Right ventricle myocardium inferior (tissue), 1 donor: ENCODE data around the gene KCNJ12. TPM values are rescaled to one million over a fixed set of nuclear protein-coding genes. Genes with fewer than 3 reads are reported as not detected.
"Not testable (repeated sequence)": the region's sequence is repeated elsewhere in the genome, so short reads cannot be mapped to it uniquely, and the experiment has no call there.

Experiments used
- ATAC-seq: fragments of 200-7000 bp; cut with Tn5 transposase; one replicate; pipeline ENCODE4 v1.9.1; 2020; ENCODE audit warnings: mild to moderate bottlenecking, moderate library complexity
- DNase-seq: peaks from one replicate; pipeline ENCODE4 v3.0.0; 2021; ENCODE audit errors: missing footprints
- intact Hi-C: fragments of 100-400 bp; cut with DNase I; formaldehyde crosslinking; loops from one replicate; pipeline ENCODE4 v1.11.0; 2022
- total RNA-seq: library from RNA; stranded (reverse); fragmentation: NEBNext Ultra II Directional; extraction: Animal tissue kit (Norgen Biotek cat#: 25700); gene quantifications from one replicate; pipeline ENCODE4 v1.2.1, GENCODE V29; 2021
- donor health status: DM: no; HTN: yes; CAD: no; lungs with severe emphysema.

The KCNJ12 gene
- total RNA-seq, 1 donor from 2014 or later, result 12.6 TPM

DNA sequence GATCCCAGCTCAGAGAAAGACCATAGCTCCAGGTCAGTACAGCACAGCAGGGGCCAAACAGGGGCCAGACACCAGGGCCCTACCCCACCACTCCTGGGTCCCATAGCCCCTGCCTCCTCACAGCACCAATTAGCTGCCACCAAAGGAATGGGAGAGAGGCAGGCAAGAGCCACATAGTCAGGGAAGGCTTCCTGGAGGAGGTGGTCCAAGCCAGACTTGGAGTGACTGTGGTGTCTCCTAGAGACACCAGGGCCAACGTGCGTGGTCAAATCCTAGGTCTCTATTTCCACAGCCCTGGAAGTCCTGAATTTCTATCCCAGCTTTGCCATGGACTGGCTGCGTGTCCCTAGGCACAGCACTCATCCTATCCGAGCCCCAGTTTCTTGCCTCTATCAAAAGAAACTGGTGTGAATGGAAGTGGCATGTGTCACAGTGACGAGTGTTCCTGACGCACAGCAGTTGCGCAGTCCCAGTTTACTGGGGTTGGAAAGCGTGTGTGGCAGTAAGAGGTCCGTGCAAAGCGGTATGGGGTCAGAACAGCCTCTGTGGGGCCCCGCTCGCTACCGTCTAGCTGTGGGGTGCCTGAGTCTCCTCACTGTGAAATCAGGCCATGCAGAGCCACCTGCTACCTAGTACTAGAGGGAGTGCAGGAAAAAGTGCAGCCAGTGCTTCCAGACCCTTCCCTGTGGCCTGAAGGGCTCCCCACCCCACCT lies 23.5 kb downstream of the KCNJ12 start:
- intact Hi-C loops, result no loop called here
- DNase-seq (no peak), ATAC-seq (no peak)

DNA sequence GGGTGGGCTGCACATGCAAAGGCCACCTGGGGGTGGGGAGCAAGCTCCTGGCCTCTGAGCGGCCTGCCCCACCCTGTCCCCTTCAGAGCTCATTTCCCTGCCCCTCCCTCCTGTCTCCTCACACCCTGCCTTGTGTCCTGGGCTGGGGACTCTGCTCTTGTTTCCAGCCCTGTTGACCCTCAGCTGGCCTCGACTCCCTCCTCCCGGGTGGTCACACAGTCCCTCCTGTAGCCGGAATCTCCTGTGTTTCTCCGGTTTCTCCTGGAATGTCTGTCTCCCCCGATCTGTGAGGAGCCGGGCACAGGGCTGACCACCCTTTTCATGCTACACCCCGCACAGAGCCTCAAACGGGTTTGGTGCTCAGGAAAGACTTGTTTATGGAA lies 24.0 kb downstream of the KCNJ12 start:
- ATAC-seq, intact Hi-C loops, DNase-seq: not testable (repeated sequence)

DNA sequence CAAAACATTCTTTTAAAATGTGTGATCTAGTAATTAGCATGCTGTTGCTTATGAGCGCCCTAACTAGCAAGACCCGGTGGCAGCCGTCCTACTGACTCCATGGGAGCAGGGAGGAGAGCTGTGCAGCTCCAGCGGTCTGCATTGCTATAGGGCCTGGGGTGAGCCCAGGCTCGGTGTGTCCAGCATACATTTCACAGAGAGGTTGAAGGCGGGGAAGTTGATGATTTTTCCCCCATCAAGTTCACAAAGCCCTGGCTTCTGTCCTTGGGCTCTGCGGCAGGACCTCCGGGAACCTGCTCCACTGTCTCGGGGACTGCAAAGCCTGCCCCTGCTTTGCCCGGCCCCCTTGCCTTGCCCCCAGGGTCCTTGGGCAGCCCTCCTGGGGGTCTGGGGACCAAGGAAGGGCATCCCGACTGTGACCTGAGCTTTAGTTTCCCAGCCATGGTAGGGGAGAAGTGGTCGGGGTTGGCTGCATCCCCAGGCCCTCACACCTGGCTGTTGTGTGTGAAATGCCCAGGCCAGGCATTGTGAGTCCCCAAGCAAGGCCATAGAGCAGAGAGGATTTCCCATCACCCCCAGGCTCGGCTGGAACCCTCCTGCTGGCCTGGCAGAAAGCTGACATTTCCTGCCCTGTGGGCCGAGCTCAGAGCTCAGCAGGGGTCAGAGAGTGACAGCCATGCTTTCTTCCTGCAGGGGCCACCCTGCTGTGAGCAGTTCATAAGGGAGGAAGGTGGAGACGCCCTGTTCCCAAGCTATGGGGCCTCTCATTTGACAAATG lies 24.8 kb downstream of the KCNJ12 start:
- ATAC-seq, result no peak
- intact Hi-C loops, result no loop called here
- DNase-seq, result no peak

DNA sequence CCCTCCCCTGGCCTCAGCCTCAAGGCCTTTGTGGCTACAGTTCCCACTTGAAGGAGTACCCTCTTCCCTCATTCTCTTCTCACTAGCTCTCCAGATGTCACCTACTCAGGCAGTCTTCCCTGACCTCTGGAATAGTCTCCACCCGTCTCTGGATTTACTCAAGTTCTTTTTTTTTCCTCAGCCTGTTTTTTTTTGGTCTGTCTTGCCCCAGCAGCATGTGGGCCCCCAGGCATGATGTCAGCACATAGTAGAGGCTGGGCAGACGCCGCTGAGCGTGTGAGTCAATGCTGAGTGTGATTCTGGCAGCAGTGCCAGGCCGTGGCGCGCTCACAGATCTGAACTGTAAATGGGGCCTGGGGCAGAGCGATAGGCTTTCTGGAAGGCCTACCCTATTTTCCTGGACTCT lies 26.0 kb downstream of the KCNJ12 start:
- peak; percentile 76 for ATAC-seq
- intact Hi-C loops, result not testable (repeated sequence)
- DNase-seq, result peak; percentile 88

DNA sequence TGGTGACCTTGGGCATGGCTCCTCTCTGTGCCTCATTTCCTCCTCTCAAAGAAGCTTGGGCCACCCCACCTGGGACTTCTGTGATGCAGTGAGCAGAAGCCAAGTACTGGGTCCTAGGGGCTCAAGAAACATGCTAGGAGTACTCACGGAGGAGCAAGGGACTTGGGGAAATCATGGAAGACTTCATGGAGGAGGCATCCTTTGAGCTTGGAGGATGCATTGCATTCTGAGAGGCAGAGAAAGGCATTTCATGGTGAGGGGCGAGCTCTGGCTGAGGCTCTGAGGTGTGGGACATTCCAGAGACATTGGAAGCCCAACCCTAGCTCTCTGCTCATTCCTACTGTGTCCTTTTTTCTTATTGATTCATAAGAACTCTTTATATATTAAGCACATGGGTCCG lies 26.8 kb downstream of the KCNJ12 start:
- DNase-seq, ATAC-seq, intact Hi-C loops: not testable (repeated sequence)

DNA sequence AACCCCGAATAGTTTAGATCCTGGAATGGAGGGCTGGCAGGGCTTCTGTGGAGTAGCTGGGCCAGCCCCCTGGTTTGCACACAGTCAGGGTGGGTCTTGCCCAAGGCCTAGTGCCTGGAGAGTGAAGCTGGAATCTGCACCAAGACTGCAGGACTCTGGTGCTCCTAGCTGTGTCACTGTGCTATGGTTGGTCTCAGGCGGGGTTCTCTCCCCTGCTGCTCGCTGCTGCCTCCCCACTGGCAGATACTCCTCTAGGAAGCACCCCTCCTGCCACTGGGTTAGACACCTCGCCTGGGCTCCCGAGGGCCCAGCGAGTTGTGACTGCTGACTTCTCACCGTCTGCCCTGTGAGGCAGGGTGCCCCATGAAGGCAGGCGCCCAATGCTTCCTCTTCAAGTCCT lies 27.9 kb downstream of the KCNJ12 start:
- peak; percentile 25 for DNase-seq
- intact Hi-C loops, ATAC-seq: not testable (repeated sequence)

DNA sequence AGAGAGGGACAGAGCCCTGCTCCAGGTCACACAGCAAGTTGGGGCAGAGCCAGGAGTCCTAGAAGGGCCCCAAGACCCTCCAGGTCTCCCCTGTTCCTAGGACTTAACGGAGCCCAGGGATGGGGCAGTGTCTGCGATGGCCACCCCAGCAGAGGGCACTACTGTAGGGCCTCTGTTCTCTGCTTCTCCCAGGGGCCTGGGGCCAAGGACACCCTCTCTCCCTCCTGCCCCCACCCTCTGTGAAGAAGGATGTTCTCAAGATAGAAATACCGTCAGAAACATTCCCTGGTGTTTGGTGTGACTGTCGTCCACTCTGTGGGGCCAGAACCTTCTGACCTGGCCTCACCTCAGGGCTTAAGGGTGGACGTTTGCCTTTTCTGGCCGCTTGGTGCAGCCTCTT lies 28.4 kb downstream of the KCNJ12 start:
- ATAC-seq, intact Hi-C loops, DNase-seq: not testable (repeated sequence)

DNA sequence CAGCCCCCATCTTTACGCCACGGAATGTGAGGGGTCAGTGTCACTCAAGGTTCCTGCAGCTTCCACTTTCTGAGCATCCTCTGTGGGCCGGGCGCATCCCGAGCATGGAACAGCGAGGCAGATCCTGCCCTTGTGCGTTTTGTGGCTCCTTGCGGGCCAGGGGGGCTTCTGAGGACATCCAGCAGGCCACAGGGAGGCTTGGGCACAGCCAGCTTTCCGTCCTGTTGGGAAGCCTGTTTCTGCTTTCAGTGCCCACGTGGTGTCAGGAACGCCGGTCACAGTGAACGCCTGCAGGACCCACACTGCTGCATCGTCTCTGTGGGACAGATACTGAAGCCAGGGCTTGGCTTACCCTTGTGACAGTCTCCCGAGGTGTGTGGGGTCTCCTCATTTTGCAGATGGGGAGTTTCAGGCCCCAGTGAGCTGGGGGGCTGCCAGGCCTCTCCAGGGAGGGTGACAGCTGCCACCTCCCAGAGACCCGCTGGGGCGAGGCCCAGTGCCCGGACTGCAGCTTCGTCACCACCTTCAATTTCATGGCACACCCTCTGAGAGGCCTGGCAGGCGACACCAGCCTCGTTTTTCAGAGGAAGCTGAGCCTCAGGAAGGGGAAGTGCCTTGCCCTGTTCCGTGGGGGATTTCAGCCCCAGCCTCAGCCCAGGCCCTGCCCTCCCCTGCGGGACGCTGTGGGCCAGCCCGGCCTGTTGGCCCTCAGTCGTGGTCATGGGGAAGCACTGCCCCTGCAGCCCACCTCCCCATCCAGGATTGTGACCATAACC lies 29.0 kb downstream of the KCNJ12 start:
- intact Hi-C loops, result not testable (repeated sequence)
- ATAC-seq (peak; percentile 21), DNase-seq (peak; percentile 74)

DNA sequence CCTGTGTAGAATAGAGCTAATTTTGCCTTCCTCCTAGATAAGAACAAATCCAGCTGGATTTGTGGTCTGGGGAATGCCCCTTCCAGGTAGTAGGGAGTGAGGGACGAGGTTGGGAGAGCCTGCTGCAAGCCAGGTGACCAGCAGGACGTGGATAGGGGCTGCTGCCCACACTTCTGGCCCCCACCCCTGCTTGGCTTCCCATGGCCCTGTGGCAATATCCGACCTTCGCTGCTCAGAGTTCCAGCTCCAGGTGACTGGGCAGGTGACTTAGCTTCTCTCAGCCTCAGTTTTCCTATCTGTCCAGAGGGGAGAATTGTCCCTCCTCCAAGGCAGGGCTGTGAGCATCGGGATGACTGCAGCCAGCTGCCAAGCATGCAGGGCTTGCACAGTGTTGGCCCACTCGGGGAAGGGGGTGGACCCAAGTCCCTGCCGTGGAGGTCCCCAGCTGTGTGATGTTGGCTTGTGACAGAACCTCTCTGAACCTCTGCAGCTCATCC lies 29.8 kb downstream of the KCNJ12 start:
- intact Hi-C loops, result not testable (repeated sequence)
- DNase-seq, result peak; percentile 56

DNA sequence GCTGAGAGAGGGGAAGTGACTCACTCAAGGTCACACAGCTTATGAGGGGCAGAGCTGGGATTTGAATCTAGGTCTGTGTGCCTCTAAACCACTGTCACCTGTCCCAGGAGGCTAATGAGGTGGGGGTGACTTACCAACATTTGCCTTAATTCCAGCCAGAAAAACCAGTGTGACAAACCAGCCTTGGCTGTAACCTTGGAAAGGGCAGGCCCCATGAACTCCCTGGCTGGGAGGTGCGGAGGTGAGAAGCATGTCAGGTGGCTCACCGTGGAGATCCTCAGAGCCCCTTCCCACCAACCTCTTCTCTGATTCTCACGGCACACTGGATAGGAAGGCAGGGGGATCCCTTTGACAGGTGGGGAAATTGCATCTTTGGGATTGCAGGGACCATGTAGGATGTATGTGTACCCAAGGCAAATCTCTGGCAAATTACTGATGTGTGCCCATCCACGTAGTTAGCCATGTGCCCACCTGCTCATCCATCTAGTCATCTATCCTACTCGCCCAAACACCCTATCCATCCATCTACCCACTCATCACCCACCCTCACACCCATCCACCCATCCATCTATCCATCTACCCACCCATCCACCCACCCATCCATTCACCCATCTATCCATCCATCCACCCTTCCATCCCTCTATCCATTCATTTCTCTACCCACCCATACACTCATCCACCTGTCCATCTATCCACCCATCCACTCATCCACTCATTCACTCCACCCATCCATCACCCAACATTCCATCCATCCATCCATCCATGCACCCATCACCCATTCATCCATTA lies 30.7 kb downstream of the KCNJ12 start:
- ATAC-seq, intact Hi-C loops: not testable (repeated sequence)
- peak; percentile 15 for DNase-seq

More for the DNA sequence above, 29.8 kb downstream of the KCNJ12 start:
- not testable (repeated sequence) for ATAC-seq

DNA sequence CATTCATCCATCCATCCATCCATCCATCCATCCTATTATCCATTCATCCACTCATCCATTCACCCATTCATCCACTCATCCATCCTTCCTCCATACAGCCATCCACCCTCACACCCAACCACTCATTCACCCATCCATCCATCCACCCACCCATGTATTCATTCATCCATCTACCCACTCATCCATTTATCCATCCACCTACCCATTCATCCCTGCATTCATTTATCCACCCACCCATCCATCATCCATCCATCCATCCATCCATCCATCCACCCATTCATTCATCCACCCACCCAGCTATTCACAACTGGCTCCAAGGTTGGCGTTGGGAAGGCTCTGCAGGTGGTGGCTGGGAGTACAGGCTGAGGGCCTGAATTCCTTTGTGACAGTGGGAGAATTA lies 31.6 kb downstream of the KCNJ12 start:
- ATAC-seq, DNase-seq, intact Hi-C loops: not testable (repeated sequence)

DNA sequence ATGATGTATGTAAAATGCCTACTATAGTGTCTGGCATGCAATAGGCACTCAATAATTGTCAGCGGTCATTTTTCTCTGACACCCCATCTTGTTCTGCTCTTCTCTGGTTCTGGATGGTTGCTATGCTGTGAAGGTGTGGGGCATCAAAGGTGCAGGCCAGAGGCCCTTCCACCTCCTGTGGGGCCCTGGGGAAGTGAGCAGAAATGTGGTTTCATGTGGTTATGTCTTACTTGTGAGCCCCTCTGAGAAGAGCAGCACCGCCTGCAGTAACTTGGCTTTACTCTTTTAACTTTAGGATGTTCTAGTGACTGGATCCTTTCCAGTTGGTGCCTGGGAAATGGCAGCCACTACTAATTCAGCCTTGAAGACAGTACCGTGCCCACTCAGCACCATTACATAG lies 32.1 kb downstream of the KCNJ12 start:
- DNase-seq, intact Hi-C loops, ATAC-seq: not testable (repeated sequence)

DNA sequence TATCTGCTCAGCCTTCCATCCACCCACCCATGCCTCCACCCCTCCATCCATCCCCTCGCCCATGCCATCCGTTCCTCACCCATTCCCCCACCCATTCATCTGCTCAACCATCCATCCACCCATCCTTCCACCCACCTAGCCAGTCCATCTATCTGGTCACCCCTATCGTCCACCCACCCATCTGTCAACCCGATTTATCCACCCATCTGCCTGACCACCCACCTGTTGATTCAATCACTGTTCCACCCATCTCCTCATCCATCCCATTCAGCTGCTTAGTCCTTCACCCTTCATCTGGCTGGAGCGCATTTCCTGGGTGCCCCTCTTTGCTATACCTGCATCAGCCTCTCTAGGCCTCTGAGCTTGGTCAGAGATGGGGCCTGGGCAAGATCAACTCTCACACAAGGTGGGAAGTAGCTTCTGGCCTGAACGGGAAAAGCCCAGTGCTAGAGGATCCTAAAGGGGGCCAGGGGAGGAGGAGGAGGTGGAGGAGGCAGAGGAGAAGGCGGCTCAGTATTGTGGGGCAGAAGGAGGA lies 32.7 kb downstream of the KCNJ12 start:
- DNase-seq, intact Hi-C loops, ATAC-seq: not testable (repeated sequence)

DNA sequence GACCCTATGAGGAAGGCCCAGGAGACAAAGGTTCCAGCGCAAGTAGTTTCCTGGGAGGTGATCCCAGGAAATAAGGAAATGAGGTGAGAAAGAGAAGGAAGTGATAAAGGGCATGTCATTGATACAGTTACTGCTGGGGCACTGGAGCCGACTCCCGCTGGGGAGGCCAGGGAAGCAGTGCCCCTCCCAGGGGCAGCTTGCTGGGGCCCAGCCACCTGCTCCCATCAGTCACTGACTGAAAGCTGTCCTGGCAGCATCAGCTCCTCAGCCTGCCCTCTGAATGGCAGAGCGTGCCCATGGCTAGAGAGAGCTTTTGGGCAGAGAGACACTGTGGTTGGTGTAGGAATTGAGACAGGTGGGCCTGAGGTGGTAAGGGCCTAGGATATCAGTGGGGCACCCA lies 33.2 kb downstream of the KCNJ12 start:
- DNase-seq, ATAC-seq, intact Hi-C loops: not testable (repeated sequence)

DNA sequence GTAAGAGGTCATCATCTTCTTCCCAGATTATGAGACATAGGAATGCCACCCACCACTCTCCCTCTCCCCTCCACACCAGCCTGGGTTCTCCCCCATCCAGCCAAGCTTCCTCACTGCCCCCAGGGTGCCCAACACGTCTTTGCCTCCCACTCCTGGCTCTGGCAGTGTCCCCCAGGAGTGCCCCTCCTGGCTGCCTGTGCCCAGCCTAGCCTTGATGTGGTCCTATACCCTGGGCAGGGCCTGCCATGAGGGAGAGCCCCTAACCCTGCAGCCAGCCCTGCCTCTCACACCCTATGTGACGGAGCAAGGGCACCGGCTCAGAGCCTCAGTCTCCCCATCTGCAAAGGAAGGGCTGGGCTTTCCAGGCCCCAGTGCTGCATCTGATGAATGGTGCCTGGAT lies 33.8 kb downstream of the KCNJ12 start:
- DNase-seq, ATAC-seq: not testable (repeated sequence)

DNA sequence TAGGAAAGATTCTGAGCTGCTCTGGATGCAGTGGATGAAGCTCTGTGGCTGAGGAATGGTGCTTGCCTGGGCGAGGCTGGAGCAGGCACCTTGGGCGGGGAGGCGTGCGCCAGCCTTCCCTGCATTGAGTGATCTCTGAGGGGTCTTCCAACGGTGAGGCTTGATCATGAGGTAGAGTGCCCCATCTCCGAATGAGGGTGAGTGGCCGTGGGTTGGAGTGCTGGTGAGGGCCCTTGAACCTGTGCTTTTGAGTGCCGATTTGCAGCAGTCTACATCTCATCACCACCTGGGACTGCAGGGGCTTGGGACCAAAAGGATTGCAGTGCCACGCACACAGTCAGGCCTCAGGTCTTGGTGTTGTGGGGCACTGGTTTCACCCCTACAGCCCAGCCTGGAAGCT lies 34.2 kb downstream of the KCNJ12 start:
- ATAC-seq, intact Hi-C loops: not testable (repeated sequence)
- DNase-seq, result peak; percentile 50

More for the DNA sequence above, 33.8 kb downstream of the KCNJ12 start:
- intact Hi-C loops, result not testable (repeated sequence)

DNA sequence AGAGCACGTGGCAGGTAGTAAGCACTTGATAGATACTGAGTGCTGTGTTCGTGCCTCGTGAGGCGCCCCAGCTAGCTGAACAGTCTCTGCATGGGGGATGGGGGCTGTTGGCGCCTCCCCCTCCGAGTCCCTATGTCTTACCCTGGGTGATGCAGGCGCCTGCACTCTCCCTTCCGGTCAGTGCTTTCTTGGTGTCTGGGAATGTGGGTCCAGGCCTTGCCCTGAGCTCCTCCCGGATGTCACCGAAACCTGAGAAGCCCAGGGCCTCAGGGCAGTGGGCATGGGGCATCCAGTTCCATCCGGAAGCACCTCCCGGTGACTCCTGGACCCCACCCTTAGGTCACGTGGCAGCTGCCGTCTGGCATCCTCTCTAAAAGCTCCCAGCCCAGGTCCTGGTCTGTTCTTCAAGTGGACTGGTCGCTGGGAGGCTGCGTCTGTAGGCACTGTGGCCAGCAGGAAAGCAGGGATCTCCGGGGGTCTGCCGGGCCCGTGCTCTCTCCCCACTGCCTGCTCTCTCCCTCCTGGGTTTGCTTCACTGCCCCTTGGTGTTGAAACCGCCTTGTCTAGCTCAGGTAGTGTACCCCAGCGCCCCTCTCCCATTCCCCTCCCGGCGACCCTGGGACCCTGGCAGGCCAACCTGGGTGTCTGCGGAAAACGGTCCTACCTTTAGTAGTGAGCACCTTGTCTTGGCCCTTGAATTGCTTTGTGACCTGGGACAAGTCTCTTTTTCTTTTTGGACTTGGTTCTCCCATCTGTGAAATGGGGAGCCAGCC lies 34.9 kb downstream of the KCNJ12 start:
- ATAC-seq, intact Hi-C loops: not testable (repeated sequence)
- peak; percentile 40 for DNase-seq
